Stimulated activated naive CD8-positive, alpha-beta T cell treated with anti-CD3 and anti-CD28 coated beads, Interleukin-15, amount 100 ng/mL, for 72 hours (primary cell): ENCODE data around the gene GJB4.
"Not testable (repeated sequence)": the region's sequence is repeated elsewhere in the genome, so short reads cannot be mapped to it uniquely, and the experiment has no call there.

Source experiments
- ATAC-seq: fragments of 150-1000 bp; cut with Tn5 transposase; 2 replicates; pipeline ENCODE4 v1.10.0; 2021; ENCODE audit warnings: mild to moderate bottlenecking, moderate library complexity
- DNase-seq, 2 donors: peaks; one replicate each; pipeline ENCODE4 v3.0.0; 2021 to 2022
- H3K27ac Mint-ChIP-seq, 2 donors: one replicate each; pipeline ENCODE4 v1.8.0; 2022; ENCODE audit warnings: mild to moderate bottlenecking in 2 of 2, mixed read lengths in 2 of 2, moderate library complexity in 2 of 2
- H3K27me3 Mint-ChIP-seq: one replicate; pipeline ENCODE4 v1.8.0; 2022; ENCODE audit warnings: mixed read lengths
- H3K4me1 Mint-ChIP-seq: one replicate; pipeline ENCODE4 v1.8.0; 2022; ENCODE audit warnings: mild to moderate bottlenecking, mixed read lengths
- H3K4me3 Mint-ChIP-seq, 2 donors: one replicate each; pipeline ENCODE4 v1.8.0; 2022; ENCODE audit warnings: mild to moderate bottlenecking in 2 of 2, mixed read lengths in 2 of 2, moderate library complexity in 1 of 2
- H3K9me3 Mint-ChIP-seq, 2 donors: one replicate each; pipeline ENCODE4 v1.8.0; 2022; ENCODE audit warnings: mixed read lengths in 2 of 2

Gene GJB4

DNA sequence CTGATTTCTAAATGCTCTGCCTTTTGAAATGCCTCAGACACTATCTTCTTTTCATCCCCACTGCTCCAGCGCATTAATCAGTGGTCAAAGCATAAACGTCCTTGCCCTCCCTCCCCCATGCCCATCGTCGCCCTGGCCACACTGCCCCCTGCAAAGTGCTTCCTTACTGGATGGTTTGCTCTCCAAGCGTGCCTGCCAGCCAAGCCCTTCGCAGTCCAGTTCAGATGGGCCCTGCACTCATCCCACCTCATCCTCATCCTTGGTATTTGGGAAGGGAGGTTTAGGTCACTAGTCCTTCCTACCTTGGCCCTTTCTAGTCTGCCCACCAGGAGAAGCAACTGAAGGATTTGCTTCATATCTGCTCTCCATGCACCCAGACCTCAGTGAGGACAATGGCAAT, 36.4 kb downstream of the GJB4 start:
- no peak overlapping the region for H3K27ac Mint-ChIP-seq
- H3K27me3 Mint-ChIP-seq: peaks cover 33% of the 10 kb centered on the region
- H3K4me3 Mint-ChIP-seq: no peak overlapping the region
- ATAC-seq (no peak), DNase-seq (no peak)
- peaks cover 20% of the 10 kb centered on the region for H3K4me1 Mint-ChIP-seq
- H3K9me3 Mint-ChIP-seq: no peaks in the 10 kb centered on the region

- peak; percentile 34 for ATAC-seq
- no peaks in the 10 kb centered on the region for H3K9me3 Mint-ChIP-seq
These were observed 37.5 kb downstream of the GJB4 start for GRCh38 chr1:34796990-34797389.

GRCh38 chr1:34800214-34800613, 40.7 kb downstream of the GJB4 start:
- peaks cover 0 to 8% of the 10 kb centered on the region in 2 donors for H3K9me3 Mint-ChIP-seq
- DNase-seq (no peak), ATAC-seq (peak; percentile 80)
- H3K4me1 Mint-ChIP-seq: peaks cover 21% of the 10 kb centered on the region
- peaks cover 2% of the 10 kb centered on the region for H3K27me3 Mint-ChIP-seq
- peak overlapping the region; percentile 31 to 72 for H3K27ac Mint-ChIP-seq
- H3K4me3 Mint-ChIP-seq: peak overlapping the region in 1 of 2 donors; percentile 6

More at GRCh38 chr1:34796990-34797389, 37.5 kb downstream of the GJB4 start:
- Mint-ChIP-seq H3K4me3 (no peak overlapping the region), H3K4me1 (peaks cover 21% of the 10 kb centered on the region), H3K27ac (no peak overlapping the region), H3K27me3 (peaks cover 26% of the 10 kb centered on the region)
- no peak for DNase-seq

GRCh38 chr1:34803770-34804169, 44.2 kb downstream of the GJB4 start:
- no peak overlapping the region for H3K27ac Mint-ChIP-seq
- H3K9me3 Mint-ChIP-seq: peaks cover 0 to 8% of the 10 kb centered on the region in 2 donors
- DNase-seq: no peak
- ATAC-seq: no peak
- no peak overlapping the region for H3K4me3 Mint-ChIP-seq
- no peaks in the 10 kb centered on the region for H3K27me3 Mint-ChIP-seq
- H3K4me1 Mint-ChIP-seq: peaks cover 12% of the 10 kb centered on the region

GRCh38 chr1:34806396-34806795, 46.9 kb downstream of the GJB4 start:
- no peak overlapping the region for H3K4me3 Mint-ChIP-seq
- H3K27ac Mint-ChIP-seq: no peak overlapping the region
- no peaks in the 10 kb centered on the region for H3K27me3 Mint-ChIP-seq
- ATAC-seq (no peak), DNase-seq (no peak)
- H3K9me3 Mint-ChIP-seq: peaks cover 4 to 20% of the 10 kb centered on the region in 2 donors
- no peaks in the 10 kb centered on the region for H3K4me1 Mint-ChIP-seq

DNA sequence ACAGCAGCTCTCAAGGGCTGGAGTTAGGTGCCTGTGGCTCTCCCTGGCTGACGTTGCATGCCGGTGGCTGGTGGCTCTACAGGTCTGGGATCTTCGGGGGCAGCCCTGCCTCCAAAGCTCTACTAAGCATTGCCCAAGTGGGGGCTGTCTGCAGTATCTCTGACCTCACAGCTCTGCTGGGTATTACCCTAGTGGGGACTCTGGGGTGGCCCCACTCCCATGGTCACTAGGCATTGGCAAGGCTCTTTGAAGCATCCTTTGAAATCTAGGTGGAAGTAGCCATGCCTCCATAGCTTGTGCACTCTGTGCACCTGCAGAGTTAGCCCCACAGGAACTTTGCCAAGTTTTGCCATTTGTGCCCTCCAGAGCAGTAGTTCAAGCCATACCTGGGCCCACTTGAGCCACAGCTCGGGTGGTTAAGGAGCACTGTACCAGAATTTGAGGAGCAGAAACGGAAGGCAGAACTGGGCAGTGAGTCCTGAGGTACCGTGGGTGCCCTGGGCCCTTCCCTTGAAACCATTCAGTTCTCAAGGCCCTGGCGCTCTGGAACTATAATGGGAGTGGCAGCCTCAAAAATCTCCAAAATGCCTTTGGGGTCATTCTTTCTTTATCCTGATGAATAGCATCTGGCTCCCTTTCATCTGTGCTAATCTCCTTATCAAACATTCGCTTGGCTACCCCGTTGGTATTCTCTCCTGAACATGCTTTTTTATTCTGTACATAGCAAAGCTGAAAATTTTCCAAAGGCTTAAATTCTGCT, 48.7 kb downstream of the GJB4 start:
- no peaks in the 10 kb centered on the region for H3K4me1 Mint-ChIP-seq
- peaks cover 4 to 18% of the 10 kb centered on the region in 2 donors for H3K9me3 Mint-ChIP-seq
- ATAC-seq (no peak), DNase-seq (no peak)
- no peak overlapping the region for H3K27ac Mint-ChIP-seq
- no peaks in the 10 kb centered on the region for H3K27me3 Mint-ChIP-seq
- H3K4me3 Mint-ChIP-seq: no peak overlapping the region

DNA sequence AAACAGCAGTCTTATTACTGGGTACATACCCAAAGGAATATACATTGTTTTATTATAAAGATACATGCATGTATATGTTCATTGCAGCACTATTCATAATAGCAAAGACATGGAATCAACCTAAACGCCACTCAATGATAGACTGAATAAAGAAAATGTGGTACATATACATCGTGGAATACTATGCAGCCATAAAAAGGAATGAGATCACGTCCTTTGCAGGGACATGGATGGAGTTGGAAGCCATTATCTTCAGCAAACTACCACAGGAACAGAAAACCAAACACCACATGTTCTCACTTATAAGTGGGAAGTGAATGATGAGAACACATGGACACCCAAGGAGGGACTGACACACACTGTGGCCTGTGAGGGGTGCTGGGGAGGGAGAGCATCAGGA, 51.2 kb downstream of the GJB4 start:
- peaks cover 4 to 12% of the 10 kb centered on the region in 2 donors for H3K9me3 Mint-ChIP-seq
- H3K4me3 Mint-ChIP-seq, H3K27me3 Mint-ChIP-seq, DNase-seq, ATAC-seq, H3K4me1 Mint-ChIP-seq, H3K27ac Mint-ChIP-seq: not testable (repeated sequence)
